Measurements from ENCODE around the gene ANXA4. TPM values are rescaled to one million over a fixed set of nuclear protein-coding genes. Genes with fewer than 3 reads are reported as not detected.

Gene ANXA4
- polyA plus RNA-seq, 1 of the 3 experiments (the other 2 are of a cell fraction): 137 TPM

DNA sequence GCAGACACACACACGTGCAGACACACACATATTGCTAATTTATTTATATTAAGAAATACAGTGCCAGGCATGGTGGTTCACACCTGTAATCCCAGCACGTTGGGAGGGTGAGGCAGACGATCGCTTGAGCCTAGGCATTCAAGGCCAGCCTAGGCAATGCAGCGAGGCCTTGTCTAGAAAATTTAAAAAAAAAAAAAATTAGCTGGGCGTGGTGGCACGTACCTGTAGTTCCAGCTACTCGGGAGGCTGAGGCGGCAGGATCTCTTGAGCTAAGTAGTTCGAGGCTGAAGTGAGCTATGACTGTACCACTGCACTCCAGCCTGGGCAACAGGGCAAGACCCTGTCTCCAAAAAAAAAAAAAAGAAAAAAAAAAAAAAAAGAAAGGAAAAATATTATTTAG, 28.8 kb downstream of the ANXA4 start (continued):
- TF ChIP-seq, protein P1, sequence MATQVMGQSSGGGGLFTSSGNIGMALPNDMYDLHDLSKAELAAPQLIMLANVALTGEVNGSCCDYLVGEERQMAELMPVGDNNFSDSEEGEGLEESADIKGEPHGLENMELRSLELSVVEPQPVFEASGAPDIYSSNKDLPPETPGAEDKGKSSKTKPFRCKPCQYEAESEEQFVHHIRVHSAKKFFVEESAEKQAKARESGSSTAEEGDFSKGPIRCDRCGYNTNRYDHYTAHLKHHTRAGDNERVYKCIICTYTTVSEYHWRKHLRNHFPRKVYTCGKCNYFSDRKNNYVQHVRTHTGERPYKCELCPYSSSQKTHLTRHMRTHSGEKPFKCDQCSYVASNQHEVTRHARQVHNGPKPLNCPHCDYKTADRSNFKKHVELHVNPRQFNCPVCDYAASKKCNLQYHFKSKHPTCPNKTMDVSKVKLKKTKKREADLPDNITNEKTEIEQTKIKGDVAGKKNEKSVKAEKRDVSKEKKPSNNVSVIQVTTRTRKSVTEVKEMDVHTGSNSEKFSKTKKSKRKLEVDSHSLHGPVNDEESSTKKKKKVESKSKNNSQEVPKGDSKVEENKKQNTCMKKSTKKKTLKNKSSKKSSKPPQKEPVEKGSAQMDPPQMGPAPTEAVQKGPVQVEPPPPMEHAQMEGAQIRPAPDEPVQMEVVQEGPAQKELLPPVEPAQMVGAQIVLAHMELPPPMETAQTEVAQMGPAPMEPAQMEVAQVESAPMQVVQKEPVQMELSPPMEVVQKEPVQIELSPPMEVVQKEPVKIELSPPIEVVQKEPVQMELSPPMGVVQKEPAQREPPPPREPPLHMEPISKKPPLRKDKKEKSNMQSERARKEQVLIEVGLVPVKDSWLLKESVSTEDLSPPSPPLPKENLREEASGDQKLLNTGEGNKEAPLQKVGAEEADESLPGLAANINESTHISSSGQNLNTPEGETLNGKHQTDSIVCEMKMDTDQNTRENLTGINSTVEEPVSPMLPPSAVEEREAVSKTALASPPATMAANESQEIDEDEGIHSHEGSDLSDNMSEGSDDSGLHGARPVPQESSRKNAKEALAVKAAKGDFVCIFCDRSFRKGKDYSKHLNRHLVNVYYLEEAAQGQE (IDR thresholded peaks at IDR 0.05; ENCODE audit: low read depth, low read length): no peak
- TF ChIP-seq, protein P2, sequence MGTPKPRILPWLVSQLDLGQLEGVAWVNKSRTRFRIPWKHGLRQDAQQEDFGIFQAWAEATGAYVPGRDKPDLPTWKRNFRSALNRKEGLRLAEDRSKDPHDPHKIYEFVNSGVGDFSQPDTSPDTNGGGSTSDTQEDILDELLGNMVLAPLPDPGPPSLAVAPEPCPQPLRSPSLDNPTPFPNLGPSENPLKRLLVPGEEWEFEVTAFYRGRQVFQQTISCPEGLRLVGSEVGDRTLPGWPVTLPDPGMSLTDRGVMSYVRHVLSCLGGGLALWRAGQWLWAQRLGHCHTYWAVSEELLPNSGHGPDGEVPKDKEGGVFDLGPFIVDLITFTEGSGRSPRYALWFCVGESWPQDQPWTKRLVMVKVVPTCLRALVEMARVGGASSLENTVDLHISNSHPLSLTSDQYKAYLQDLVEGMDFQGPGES (IDR thresholded peaks at IDR 0.05; ENCODE audit: low read depth, low read length): no peak

DNA sequence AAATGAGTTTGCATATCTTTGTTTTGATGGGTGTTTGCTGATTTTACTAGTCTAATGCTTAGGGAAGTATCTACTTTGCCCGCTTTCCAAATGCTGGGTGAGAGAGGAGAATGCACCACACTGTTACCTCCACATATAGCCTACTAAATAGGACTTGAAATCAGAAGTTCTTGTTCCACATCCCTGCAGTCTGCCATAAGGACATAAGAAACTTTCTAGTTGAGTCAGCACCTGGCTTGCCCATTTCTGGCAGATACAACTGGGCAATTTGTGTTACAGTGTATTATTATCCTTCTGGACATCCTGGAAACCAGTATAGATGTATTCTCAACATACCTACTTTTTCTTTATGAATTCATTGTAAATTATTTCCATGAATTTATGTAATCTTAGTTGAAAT, 29.5 kb downstream of the ANXA4 start:
- WGBS (ENCODE audit: low lambda C conversion rate): 94% methylated on average over 1 of the region's 1 CpG
- H3K9me3 ChIP-seq: no peaks in the 10 kb centered on the region
- CTCF ChIA-PET: no interaction called here
- DNase-seq: no peak
- H3K27me3 ChIP-seq (ENCODE audit: insufficient read depth): no peaks in the 10 kb centered on the region
- H3F3A ChIP-seq (replicated peaks; ENCODE audit: insufficient read depth): peaks cover 5% of the 10 kb centered on the region
- POLR2A ChIA-PET: no interaction called here
- no peak overlapping the region for H3K4me3 ChIP-seq (ENCODE audit: low read depth in 2 of 2, low read length in 1 of 2)
- TF ChIP-seq RFX5 (IDR thresholded peaks at IDR 0.05; ENCODE audit: low read length) (no peak), FOXM1 (IDR thresholded peaks at IDR 0.05; ENCODE audit: low read depth) (no peak), POLR2AphosphoS5 (IDR thresholded peaks at IDR 0.05; ENCODE audit: low read depth, low read length) (no peak), MXI1 (IDR thresholded peaks at IDR 0.05; ENCODE audit: low read depth, low read length) (no peak), MEF2A (IDR thresholded peaks at IDR 0.05; ENCODE audit: borderline replicate concordance, low read depth) (no peak), TEAD4 (IDR thresholded peaks at IDR 0.05; ENCODE audit: borderline replicate concordance, insufficient read depth) (no peak), RXRA (IDR thresholded peaks at IDR 0.05; ENCODE audit: borderline replicate concordance, low read depth) (no peak), YY1 (IDR thresholded peaks at IDR 0.05; ENCODE audit: low read depth) (no peak), CHD2 (IDR thresholded peaks at IDR 0.05; ENCODE audit: low read length, partially characterized antibody) (no peak)
- TF ChIP-seq, protein P3, sequence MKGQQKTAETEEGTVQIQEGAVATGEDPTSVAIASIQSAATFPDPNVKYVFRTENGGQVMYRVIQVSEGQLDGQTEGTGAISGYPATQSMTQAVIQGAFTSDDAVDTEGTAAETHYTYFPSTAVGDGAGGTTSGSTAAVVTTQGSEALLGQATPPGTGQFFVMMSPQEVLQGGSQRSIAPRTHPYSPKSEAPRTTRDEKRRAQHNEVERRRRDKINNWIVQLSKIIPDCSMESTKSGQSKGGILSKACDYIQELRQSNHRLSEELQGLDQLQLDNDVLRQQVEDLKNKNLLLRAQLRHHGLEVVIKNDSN (IDR thresholded peaks at IDR 0.05; ENCODE audit: borderline replicate concordance, low read depth): no peak
- TF ChIP-seq, protein P1 (IDR thresholded peaks at IDR 0.05; ENCODE audit: low read depth, low read length): no peak
- TF ChIP-seq, protein P4, sequence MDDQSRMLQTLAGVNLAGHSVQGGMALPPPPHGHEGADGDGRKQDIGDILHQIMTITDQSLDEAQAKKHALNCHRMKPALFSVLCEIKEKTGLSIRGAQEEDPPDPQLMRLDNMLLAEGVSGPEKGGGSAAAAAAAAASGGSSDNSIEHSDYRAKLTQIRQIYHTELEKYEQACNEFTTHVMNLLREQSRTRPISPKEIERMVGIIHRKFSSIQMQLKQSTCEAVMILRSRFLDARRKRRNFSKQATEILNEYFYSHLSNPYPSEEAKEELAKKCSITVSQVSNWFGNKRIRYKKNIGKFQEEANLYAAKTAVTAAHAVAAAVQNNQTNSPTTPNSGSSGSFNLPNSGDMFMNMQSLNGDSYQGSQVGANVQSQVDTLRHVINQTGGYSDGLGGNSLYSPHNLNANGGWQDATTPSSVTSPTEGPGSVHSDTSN (IDR thresholded peaks at IDR 0.05): no peak
- TF ChIP-seq, protein P5, sequence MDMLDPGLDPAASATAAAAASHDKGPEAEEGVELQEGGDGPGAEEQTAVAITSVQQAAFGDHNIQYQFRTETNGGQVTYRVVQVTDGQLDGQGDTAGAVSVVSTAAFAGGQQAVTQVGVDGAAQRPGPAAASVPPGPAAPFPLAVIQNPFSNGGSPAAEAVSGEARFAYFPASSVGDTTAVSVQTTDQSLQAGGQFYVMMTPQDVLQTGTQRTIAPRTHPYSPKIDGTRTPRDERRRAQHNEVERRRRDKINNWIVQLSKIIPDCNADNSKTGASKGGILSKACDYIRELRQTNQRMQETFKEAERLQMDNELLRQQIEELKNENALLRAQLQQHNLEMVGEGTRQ (IDR thresholded peaks at IDR 0.05; ENCODE audit: borderline replicate concordance, low read depth, low read length): no peak
- TF ChIP-seq, protein P6, sequence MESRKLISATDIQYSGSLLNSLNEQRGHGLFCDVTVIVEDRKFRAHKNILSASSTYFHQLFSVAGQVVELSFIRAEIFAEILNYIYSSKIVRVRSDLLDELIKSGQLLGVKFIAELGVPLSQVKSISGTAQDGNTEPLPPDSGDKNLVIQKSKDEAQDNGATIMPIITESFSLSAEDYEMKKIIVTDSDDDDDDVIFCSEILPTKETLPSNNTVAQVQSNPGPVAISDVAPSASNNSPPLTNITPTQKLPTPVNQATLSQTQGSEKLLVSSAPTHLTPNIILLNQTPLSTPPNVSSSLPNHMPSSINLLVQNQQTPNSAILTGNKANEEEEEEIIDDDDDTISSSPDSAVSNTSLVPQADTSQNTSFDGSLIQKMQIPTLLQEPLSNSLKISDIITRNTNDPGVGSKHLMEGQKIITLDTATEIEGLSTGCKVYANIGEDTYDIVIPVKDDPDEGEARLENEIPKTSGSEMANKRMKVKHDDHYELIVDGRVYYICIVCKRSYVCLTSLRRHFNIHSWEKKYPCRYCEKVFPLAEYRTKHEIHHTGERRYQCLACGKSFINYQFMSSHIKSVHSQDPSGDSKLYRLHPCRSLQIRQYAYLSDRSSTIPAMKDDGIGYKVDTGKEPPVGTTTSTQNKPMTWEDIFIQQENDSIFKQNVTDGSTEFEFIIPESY (IDR thresholded peaks at IDR 0.05; ENCODE audit: borderline replicate concordance, low read depth): no peak
- no peak overlapping the region for H3K27ac ChIP-seq (ENCODE audit: low read depth in 2 of 2, low read length in 1 of 2)
- no peak overlapping the region for H2AFZ ChIP-seq (ENCODE audit: low read depth)
- no peaks in the 10 kb centered on the region for H4K20me1 ChIP-seq (ENCODE audit: insufficient read depth)
- no peak overlapping the region for H3K9ac ChIP-seq
- no peaks in the 10 kb centered on the region for H3K36me3 ChIP-seq (replicated peaks in 1 of 2; ENCODE audit: control insufficient read depth in 1 of 2, insufficient read depth in 2 of 2, low read length in 1 of 2)
- H3K4me2 ChIP-seq: no peak overlapping the region
- no peaks in the 10 kb centered on the region for H3K9me2 ChIP-seq
- peaks cover 9 to 23% of the 10 kb centered on the region in 2 experiments; a peak in 3 of 4 replicates for H3K4me1 ChIP-seq (ENCODE audit: control insufficient read depth in 1 of 2, insufficient read depth in 2 of 2, low read depth in 1 of 2, low read length in 1 of 2)
- H3K79me2 ChIP-seq (ENCODE audit: insufficient read depth): peaks cover 29% of the 10 kb centered on the region; the same call in 1 of the 2 replicates

Measured in SK-N-SH (cell line).